Measurements from ENCODE around the gene ANXA6.

GRCh38 chr5:151157426-151158286, at the start of gene ANXA6:
- TF ChIP-seq CTCF (IDR thresholded peaks at IDR 0.05; ENCODE audit: low read depth, low read length) (no peak), EZH2phosphoT487 (IDR thresholded peaks at IDR 0.05; ENCODE audit: low read depth) (no peak)

Measured in OCI-LY3 (cell line).